KBM-7 (cell line): ENCODE data around the gene SPATA2L.

Experiments used
- DNase-seq: peaks from one replicate; pipeline ENCODE4 v3.0.0-alpha.2; 2015
- in situ Hi-C: fragments of 300-500 bp; cut with MboI; formaldehyde crosslinking; loops from 2 replicates; pipeline ENCODE4 v1.14.3; 2020; ENCODE audit warnings: low sequenced_read_pairs, low pct_unique_long_range_greater_than_20kb, mixed read lengths

Gene SPATA2L, protein sequence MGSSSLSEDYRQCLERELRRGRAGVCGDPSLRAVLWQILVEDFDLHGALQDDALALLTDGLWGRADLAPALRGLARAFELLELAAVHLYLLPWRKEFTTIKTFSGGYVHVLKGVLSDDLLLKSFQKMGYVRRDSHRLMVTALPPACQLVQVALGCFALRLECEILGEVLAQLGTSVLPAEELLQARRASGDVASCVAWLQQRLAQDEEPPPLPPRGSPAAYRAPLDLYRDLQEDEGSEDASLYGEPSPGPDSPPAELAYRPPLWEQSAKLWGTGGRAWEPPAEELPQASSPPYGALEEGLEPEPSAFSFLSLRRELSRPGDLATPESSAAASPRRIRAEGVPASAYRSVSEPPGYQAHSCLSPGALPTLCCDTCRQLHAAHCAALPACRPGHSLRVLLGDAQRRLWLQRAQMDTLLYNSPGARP

DNA sequence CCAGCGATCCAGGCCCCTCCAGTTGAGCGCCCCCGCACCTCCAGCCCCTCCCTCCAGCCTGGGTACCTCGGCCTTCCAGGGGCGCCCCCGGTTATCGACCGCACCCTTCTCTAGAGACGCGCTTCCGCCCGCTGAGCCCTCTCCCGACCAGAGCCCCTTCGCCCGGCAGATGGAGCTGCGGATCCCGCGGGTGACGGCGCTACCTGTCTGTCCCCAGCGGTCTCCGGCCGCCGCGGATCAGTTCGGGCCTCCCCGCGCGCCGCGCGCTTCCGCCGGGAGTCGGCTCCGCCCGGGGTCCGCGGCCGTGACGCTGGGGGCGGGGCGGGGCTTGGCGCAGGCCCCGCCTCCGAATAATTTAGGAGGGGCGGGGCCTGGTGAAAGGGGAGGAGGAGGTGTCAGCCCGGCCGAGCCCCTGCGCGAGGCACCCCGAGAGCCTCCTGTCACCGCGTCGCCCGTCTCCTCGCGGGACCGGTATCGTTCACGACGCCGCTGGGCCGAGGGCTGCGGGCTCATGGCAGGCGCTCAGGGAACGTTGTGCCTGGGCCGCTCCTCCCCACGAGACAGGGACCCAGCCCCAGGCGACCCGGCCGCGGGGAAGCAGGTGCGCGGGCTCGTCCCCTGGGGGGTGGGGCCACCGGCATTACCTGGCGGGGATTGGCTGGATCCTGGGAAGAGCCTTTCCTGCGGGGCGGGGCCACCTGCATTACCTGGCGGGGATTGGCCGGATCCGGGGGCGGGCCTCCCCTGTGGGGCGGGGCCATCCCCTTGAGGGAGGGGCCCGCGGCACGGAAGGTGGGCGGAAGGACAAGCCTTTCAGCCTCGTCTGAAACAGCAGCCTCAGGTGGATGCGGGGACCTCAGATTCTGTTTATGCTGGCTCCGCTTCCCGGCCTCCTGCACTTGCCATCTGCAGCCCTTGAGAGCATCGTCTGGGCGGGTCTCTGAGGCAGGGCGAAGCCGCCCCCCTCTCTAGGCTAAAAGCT is at the start of gene SPATA2L:
Gene SPATA2L (minus strand): TSS at position 281 of the 982 bp plus-strand sequence. CDS start 473 bp downstream, outside the sequence.
- DNase-seq = peak; percentile 94
- in situ Hi-C loops = no loop called here

DNA sequence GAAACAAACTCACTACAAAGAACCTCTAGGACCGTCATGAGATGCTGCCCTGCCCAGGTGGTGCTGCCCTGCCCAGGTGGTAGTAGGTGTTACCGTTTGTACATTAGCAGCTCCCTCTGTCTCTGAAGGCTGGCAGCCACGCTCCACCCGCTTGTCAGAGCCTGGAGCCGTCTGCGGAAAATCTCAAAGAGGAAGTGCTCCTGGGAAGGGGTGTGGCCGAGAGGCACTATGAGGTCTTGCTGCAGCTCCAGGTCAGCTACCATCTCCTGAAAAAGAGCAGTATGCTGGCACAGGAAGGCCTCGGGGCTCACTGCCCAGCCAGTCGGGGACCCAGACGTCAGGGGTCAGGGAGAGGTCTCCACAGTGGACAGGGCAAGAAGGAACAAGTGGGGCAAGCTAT is 48.1 kb upstream of the SPATA2L start:
- in situ Hi-C loops = no loop called here
- DNase-seq = peak; percentile 72

DNA sequence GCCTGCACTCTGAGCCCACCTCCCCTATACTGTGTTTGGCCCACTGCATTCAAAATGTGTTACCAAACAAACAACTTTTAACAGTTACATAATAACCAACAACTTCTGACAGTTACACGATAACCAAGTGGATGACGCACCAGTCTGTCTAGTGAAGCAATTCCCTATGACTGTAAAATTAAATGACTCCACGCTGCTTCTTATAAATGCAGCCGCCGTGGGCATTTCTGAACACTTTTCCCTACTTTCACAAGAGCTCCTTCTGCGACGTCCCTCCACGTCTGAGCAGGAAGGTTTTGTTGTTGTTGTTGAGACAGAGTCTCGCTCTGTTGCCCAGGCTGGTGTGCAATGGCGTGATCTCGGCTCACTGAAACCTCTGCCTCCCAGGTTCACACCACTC is 47.4 kb upstream of the SPATA2L start:
- DNase-seq = no peak
- in situ Hi-C loops = no loop called here

DNA sequence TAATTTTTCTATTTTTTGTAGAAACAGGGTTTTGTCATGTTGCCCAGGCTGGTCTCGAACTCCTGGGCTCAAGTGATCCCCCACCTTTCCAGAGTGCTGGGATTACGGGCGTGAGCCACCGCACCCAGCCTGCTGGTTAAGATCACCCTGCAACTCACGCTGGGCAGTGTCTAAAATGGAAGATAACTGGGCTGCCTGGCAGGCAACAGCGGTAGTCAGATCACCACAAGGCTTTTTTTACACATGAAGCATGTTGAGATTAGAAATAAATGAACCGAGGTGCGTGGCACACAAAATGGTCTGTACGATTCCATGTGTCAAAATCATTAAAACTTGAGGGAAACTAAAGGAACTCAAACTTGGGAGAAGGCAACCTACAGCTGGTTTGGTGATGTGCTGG is 46.6 kb upstream of the SPATA2L start:
- no peak for DNase-seq
- in situ Hi-C loops = no loop called here

DNA sequence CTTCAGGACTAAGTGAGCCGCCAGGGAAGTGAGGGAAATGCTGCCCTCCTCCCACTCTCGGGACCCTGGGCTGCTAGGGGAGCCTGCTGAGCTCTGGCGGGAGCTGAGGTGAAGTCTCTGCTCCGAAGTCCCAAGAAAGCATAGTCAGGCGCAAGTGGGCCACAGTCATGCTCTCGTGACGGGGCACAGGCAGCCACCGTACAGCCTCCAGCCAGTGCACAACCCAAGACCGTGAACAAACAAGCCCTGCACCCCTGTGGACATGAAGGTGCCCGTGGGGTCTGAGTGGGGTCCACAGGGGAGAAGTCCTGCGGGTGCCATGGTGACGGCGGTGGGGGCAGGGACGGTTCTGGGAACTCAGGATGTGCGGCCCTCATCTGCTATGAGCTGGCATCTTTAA is 44.5 kb upstream of the SPATA2L start:
- DNase-seq = no peak
- in situ Hi-C loops = no loop called here

DNA sequence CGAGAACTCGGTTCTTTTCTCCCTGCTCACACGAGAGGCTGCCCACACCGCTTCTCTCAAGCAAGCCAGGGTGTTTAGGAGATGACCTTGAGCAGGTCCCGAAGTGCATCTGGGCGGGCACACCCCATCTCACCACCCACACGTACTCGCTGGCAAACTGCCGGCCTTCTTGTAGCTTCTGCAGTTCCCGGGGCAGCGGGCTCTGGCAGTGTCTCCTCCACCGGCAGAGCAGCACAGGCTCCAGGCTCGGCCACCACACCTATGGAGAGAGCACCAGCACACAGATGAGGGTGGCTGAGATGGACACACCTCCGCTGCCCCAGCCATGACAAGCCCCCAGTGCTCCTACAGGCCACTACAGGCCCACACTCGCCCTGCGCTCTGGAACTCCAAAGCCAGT is 43.3 kb upstream of the SPATA2L start:
- in situ Hi-C loops = no loop called here
- no peak for DNase-seq

DNA sequence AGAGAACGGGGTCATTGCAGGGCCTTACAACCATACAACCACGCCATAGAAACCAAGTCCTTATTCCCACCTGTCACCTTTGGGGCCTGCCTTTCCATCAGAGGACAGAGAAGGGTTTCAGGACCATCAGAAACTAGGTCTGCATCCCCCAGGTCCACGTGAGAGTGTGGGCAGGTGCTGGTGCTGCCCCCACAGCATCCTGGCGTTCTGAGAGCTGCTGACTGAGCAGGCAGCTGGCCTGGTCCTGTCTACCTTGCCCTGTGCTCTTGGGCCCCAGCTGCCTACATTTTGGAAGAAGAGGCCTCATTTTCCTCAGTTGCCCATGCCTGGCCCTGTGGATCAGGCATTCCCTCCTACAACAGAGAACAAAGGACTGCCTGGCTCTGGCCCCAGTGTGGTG is 41.4 kb upstream of the SPATA2L start:
- in situ Hi-C loops = no loop called here
- no peak for DNase-seq

DNA sequence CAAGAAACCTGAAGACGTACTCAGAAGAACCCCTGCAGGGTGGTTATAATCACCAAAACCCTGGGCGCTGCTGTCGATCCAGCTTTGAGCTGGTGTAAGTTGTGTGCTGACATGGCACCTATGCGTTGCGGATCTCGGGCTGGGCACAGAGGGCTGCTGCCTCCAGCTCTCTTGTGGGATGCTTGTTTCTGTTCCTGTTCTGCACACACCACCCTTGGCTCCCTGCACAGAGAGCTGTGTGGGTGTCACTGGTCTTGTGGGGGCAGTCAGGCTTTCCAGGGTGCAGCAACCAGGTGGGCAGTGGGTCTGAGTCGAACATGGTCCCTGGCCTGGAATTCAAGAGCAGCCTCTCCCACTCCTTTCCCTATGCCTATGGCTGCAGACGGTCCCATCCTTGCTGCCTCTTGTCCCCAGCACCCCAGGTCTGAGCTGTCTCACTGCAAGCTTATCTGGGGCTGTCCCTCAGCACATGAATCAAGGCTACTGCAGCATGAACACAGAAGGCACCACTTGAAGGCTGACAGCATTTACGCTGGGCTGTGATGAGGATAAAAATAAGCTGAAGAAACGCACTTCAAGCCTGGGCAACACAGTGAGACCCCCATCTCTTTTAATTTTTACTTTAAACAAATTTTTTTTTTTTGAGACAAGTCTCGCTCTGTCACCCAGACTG is 40.0 kb upstream of the SPATA2L start:
- in situ Hi-C loops = no loop called here
- no peak for DNase-seq

DNA sequence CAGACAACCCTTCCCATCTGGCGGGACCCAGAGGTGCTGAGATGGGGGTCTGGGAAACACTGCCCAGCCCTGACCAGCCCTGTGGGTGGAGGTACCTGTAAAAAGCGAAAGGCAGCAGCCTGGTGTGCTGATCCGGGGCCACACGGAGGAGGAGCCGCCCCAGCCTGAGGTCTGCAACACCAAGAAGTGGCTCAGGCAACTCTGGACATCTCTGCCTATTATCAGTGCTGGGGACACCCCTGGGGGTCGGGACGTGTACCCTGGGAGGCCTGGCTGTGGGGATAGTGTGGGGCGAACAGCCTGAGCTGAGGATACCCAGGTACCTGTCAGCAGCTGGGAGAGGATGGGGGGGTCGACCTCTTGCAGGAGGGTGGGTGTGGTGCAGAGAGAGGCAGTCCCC is 37.9 kb upstream of the SPATA2L start:
- DNase-seq = no peak
- in situ Hi-C loops = no loop called here

DNA sequence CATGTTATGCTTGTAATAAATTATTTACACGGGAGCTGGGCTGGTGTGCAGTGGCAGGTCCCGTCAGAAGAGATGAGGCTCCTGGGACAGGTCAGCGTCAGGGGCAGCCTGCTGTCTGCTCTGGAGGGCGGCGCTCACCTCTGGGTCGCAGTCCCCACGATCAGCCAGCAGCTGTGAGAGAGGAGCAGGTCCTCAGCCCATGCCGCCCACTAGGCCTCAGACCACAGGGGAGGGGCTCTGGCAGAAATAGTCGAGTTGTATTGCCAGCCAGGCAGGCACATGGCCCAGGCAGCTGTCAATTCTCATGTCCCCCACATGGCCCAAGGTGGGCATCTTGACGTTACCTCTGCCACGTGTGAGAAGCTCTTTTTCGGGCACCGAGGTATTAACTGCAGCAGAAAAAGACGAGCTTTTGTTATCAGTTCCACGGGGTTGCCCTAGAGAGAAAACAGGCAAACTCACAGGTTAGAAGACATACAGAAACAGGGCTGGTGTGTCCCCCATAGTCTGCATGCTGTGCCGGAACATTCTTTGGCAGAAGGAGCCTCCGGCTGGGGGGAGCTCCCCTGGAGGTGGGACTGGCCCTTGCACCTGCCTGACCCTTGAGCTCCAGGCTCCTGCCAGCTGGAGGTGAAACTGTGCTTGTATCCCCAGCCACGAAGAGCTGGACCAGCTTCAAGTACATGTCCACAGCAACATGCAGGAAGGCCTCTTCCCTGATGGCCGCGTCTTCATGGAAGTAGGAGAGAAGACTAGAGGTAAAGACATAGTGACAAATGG is 37.2 kb upstream of the SPATA2L start:
- in situ Hi-C loops = no loop called here
- no peak for DNase-seq

DNA sequence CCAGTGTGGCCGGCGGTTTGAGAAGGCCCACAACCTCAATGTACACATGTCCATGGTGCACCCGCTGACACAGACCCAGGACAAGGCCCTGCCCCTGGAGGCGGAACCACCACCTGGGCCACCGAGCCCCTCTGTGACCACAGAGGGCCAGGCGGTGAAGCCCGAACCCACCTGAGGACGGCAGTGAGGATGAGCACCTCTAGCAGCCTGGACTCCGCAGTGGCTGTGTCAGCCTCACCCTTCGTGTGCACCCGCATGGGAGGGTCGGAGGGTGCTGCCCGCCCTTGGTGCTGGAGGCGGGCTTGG is 36.5 kb upstream of the SPATA2L start:
- DNase-seq = no peak
- in situ Hi-C loops = no loop called here

DNA sequence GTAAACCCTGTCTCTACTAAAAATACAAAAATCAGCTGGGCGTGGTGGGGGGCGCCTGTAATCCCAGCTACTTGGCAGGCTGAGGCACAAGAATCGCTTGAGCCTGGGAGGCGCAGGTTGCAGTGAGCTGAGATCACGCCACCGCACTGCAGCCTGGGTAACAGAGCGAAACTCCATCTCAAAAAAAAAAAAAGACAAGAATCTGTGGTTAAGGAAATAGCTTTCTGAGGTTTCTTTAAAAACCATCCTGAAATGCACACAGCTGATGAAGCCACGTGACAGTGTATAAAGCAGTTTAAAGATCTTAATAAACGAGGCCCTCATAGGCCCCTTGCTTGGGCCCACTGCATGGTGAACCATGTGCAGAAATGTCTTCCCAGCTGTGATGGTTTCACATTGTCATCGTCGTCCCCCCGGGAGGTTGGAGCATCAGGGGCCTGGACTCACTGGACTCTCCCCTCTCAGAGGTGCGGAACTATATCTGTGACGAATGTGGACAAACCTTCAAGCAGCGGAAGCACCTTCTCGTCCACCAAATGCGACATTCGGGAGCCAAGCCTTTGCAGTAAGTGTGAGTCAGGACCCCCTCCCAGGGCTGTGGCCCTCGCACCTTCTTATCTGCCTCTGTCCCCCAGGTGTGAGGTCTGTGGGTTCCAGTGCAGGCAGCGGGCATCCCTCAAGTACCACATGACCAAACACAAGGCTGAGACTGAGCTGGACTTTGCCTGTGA is 36.0 kb upstream of the SPATA2L start:
- DNase-seq = no peak
- in situ Hi-C loops = no loop called here

DNA sequence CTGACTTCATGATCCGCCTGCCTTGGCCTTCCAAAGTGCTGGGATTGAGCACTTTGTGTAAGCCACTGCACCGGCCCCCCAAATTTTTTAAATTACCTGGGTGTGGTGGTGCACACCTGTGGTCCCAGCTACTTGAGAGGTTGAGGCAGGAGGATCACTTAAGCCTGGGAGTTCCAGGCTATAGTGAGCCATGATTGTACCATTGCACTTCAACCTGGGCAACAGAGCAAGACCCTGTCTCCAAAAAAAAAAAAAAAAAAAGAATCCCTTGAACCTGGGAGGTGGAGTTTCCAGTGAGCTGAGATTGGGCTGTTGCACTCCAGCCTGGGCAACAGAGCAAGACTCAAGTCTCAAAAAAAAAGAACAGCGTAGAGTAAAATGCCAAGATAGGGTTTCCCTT is 35.0 kb upstream of the SPATA2L start:
- in situ Hi-C loops = no loop called here
- no peak for DNase-seq

DNA sequence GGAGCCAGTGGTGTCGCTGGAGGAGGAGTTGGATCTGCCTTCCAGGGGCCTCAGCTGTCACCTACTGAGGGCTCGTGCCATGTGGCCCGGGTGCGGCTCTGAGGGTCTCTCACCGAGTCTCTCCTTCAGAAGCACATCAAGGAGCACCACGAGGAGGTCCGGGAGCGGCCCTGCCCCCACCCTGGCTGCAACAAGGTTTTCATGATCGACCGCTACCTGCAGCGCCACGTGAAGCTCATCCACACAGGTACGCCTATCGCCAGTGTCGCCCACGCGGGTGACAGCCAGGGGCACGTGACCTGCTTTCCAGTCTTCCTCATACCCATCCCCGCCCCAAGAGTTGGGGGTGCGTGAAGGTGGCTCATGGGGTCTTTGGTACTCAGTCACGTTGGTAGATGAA is 32.3 kb upstream of the SPATA2L start:
- in situ Hi-C loops = no loop called here
- DNase-seq = no peak

DNA sequence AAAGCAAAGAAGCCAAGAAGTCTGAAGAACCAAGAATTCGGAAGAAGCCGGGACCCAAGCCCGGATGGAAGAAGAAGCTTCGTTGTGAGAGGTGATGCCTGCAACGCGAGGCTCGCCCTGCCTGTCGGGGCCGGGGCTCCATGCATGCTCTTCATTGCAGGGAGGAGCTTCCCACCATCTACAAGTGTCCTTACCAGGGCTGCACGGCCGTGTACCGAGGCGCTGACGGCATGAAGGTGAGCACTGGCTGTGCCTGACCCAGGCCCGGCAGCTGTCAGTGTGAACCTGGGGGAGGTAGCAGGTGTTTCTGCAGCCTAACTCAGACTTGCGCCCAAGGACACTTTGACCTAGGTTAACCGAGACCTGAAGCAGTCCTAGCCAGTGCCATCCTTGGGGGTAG is 31.8 kb upstream of the SPATA2L start:
- in situ Hi-C loops = no loop called here
- no peak for DNase-seq

DNA sequence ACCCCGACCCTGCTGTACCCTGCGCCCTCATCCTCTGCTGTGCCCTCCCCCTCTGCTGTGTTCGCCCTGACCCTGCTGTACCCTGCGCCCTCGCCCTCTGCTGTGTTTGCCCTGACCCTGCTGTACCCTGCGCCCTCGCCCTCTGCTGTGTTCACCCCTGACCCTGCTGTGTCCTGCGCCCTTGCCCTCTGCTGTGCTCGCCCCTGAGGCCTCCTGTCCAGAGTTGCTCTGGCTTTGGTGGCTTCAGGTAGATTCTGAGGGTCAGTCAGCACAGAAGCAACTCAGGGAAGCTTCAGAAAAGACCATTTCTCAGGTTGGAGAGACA is 31.4 kb upstream of the SPATA2L start:
- no peak for DNase-seq
- in situ Hi-C loops = no loop called here

DNA sequence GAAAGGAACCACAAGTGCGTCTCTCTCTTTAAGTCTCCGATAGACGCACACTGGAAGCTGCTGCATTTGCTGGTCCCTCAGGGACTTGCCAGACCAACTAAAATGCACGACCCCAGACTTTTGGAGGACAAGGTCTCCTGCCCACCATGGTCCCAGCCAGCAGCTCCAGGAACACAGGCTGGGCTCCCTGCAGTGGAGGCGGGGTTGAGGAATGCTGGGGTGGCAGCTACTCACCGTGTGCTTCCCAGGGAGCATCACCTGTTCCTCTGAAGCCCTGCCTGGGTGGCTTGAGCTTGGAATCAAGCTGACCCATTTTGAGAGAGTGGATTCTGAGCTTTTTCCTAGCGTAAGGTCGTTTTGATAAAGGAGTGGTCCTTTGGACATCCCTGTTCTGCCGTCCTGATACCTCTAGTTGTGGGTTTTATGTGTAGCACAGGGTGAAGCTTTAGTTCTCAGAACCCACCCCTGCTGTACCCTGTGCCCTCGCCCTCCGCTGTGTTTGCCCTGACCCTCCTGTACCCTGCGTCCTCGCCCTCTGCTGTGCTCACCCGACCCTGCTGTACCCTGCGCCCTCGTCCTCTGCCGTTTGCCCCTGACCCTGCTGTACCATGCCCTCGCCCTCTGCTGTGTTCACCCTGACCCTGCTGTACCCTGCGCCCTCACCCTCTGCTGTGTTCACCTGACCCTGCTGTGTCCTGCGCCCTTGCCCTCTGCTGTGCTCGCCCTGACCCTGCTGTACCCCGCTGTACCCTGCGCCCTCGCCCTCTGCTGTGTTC is 30.8 kb upstream of the SPATA2L start:
- in situ Hi-C loops = no loop called here
- no peak for DNase-seq

DNA sequence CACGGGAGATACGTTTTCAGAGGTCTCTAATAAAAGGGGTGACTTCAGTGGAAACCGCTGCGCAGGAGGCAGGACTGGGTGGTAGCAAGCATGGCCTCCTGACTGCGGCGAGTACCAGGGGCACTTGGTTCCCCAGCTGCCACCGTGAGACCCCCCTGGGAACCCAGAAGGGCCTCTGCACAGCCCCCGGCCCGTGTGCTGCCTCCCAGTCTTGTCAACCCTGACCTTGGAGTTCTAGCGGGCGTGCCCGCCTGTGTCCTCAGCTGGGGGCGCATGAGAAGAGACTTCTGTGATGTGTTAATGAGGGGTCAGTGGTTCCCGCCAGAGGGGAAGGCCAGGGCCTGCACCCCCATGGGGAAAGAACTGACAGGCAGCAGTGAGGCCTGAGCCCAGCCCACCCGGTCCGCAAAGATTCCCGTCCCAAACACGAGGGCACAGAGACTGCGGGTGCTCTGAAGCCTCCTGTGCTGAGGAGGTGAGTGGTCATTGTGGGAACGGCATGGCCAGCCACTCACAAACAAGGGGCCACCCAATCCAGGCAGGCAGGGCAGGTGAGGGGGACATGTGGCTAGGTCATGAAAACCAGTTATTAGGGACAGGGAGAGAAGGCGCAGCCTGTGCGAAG is 29.2 kb upstream of the SPATA2L start:
- in situ Hi-C loops = no loop called here
- no peak for DNase-seq
